Measurements from ENCODE around the gene FAS. TPM values are rescaled to one million over a fixed set of nuclear protein-coding genes. Genes with fewer than 3 reads are reported as not detected.

The FAS gene
- 31.9 TPM for total RNA-seq

- DNase-seq = peak; percentile 75
Measured at GRCh38 chr10:88990384-88991160, at the start of gene FAS. TSS of gene FAS (plus strand) at chr10:88990798. CDS start at chr10:88990877, 79 bp downstream.

- no peak for DNase-seq
Measured at GRCh38 chr10:88941026-88941425, 49.6 kb upstream of the FAS start.

- no peak for DNase-seq
Measured at GRCh38 chr10:88943778-88944177, 46.8 kb upstream of the FAS start.

- DNase-seq = no peak
Measured at GRCh38 chr10:88944813-88945212, 45.8 kb upstream of the FAS start.

- no peak for DNase-seq
Measured at GRCh38 chr10:88946200-88946599, 44.4 kb upstream of the FAS start.

- no peak for DNase-seq
Measured at GRCh38 chr10:88946965-88947590, 43.5 kb upstream of the FAS start.

GRCh38 chr10:88949051-88949450 is 41.5 kb upstream of the FAS start:
- no peak for DNase-seq

GRCh38 chr10:88949912-88950837 is 40.4 kb upstream of the FAS start:
- DNase-seq = peak; percentile 55

- DNase-seq = peak; percentile 83
Measured at GRCh38 chr10:88952647-88953111, 37.9 kb upstream of the FAS start, which contains the start of gene ACTA2. TSS of gene ACTA2 (minus strand) at chr10:88952773. CDS start at chr10:88948930, 3,843 bp downstream.

- no peak for DNase-seq
Measured at GRCh38 chr10:88953662-88954061, 36.9 kb upstream of the FAS start.

- DNase-seq = no peak
Measured at GRCh38 chr10:88954458-88955083, 36.0 kb upstream of the FAS start.

GRCh38 chr10:88957381-88957780 is 33.2 kb upstream of the FAS start:
- DNase-seq = no peak

- no peak for DNase-seq
Measured at GRCh38 chr10:88958721-88959120, 31.9 kb upstream of the FAS start.

GRCh38 chr10:88960802-88961201 is 29.8 kb upstream of the FAS start:
- DNase-seq = no peak

- no peak for DNase-seq
Measured at GRCh38 chr10:88961266-88961665, 29.3 kb upstream of the FAS start.

GRCh38 chr10:88962336-88962735 is 28.3 kb upstream of the FAS start:
- no peak for DNase-seq

- DNase-seq = no peak
Measured at GRCh38 chr10:88963318-88963717, 27.3 kb upstream of the FAS start.

- DNase-seq = no peak
Measured at GRCh38 chr10:88964360-88964759, 26.2 kb upstream of the FAS start.

GRCh38 chr10:88964869-88965415 is 25.7 kb upstream of the FAS start:
- peak; percentile 63 for DNase-seq

- DNase-seq = peak; percentile 47
Measured at GRCh38 chr10:88966797-88967196, 23.8 kb upstream of the FAS start.

- peak; percentile 50 for DNase-seq
Measured at GRCh38 chr10:88968391-88968790, 22.2 kb upstream of the FAS start.
